K562 (cell line): ENCODE measurements around the gene WASHC2A. TPM values are rescaled to one million over a fixed set of nuclear protein-coding genes. Genes with fewer than 3 reads are reported as not detected.
"Not testable (repeated sequence)": the region's sequence is repeated elsewhere in the genome, so short reads cannot be mapped to it uniquely, and the experiment has no call there.

ENCODE experiments used
- ATAC-seq: fragments of 200-7000 bp; cut with Tn5 transposase; 3 replicates; pipeline ENCODE4 v1.9.1; 2020; ENCODE audit warnings: moderate library complexity
- BruUV-seq: library from RNA; stranded (reverse); fragments of 400-500 nt; replicated peaks from 2 replicates; lab custom pipeline; 2021; lab: Mats Ljungman, UMichigan
- CTCF ChIA-PET: fragments of 300-600 bp; formaldehyde crosslinking; extraction: SDS; loops from one replicate; lab custom pipeline; 2021; ENCODE audit warnings: low intra/inter-chr PET ratio; lab: Yijun Ruan, JAX
- POLR2A ChIA-PET: fragments of 300-600, 350-650 bp; sonication (Branson Sonifier 250); formaldehyde crosslinking; extraction: SDS; loops from one replicate; lab custom pipeline; 2021; ENCODE audit warnings: antibody characterized with exemption, inconsistent platforms; lab: Yijun Ruan, JAX
- DNase-seq, 4 experiments: peaks; one replicate each; pipeline versions ENCODE4 v3.0.0 to v3.0.0-alpha.2; 2011 to 2018; ENCODE audit warnings: low spot score in 3 of 4, mixed read lengths in 3 of 4; ENCODE audit errors: extremely low read depth in 1 of 4
- FAIRE-seq: peaks from 2 replicates; lab custom pipeline; 2011; peaks lifted over from hg19 to GRCh38; lab: Jason Lieb, UNC
- H2AFZ ChIP-seq: 2 replicates; pipeline ENCODE4 v1.6.0; 2011; ENCODE audit warnings: low read depth, low read length, control low read depth, inconsistent platforms
- H3K27ac ChIP-seq: fragments of 200-600 bp; 3 replicates; pipeline ENCODE4 v1.8.0; 2011; ENCODE audit warnings: low read depth, mild to moderate bottlenecking, control low read depth, inconsistent platforms, low read length, moderate library complexity, mixed read lengths; ENCODE audit errors: extremely low read depth
- H3K27me3 ChIP-seq, 2 experiments: fragments of 300-600 bp in 1 of 2; 2 replicates in 1 of 2; 3 replicates in 1 of 2; pipeline versions ENCODE4 v1.6.0 to v1.8.0; 2011; ENCODE audit warnings: inconsistent platforms in 2 of 2, low read length in 2 of 2, mild to moderate bottlenecking in 1 of 2, mixed read lengths in 1 of 2, moderate library complexity in 1 of 2; ENCODE audit not compliant: control insufficient read depth in 2 of 2, insufficient read depth in 2 of 2
- H3K36me3 ChIP-seq: fragments of 300-600 bp; 3 replicates; pipeline ENCODE4 v1.8.0; 2011; ENCODE audit warnings: mild to moderate bottlenecking, low read length, inconsistent platforms; ENCODE audit not compliant: control insufficient read depth, insufficient read depth
- H3K4me1 ChIP-seq, 2 experiments: fragments of 200-600 bp in 1 of 2; replicated peaks in 1 of 2; 2 replicates in 1 of 2; 3 replicates in 1 of 2; pipeline versions ENCODE4 v1.5.1 to v1.8.0; 2011; ENCODE audit warnings: inconsistent platforms in 2 of 2, low read length in 2 of 2, mild to moderate bottlenecking in 1 of 2, mixed read lengths in 1 of 2, moderate library complexity in 1 of 2; ENCODE audit not compliant: control insufficient read depth in 2 of 2, insufficient read depth in 2 of 2
- H3K4me2 ChIP-seq: 2 replicates; pipeline ENCODE4 v1.6.1; 2011; ENCODE audit warnings: low read length, control low read depth, inconsistent platforms, mixed read lengths; ENCODE audit not compliant: insufficient read depth
- H3K4me3 ChIP-seq: fragments of 200-600 bp; sonication (generic), shearing (Covaris generic); 2 replicates; pipeline ENCODE4 v1.5.1; 2016; ENCODE audit warnings: control low read depth, inconsistent platforms
- H3K79me2 ChIP-seq: fragments of 200-600 bp; 3 replicates; pipeline ENCODE4 v1.8.0; 2011; ENCODE audit warnings: low read length, inconsistent platforms; ENCODE audit not compliant: control insufficient read depth, insufficient read depth
- H3K9ac ChIP-seq, 2 experiments: 2 replicates each; pipeline versions ENCODE4 v1.6.0 to v1.6.1; 2011; ENCODE audit warnings: low read depth in 2 of 2, low read length in 2 of 2, control low read depth in 1 of 2, inconsistent platforms in 1 of 2, mild to moderate bottlenecking in 1 of 2, mixed read lengths in 1 of 2; ENCODE audit not compliant: insufficient read depth in 1 of 2
- H3K9me1 ChIP-seq: one replicate; pipeline ENCODE4 v1.6.0; 2011; ENCODE audit warnings: inconsistent platforms, mild to moderate bottlenecking, low read length, moderate library complexity; ENCODE audit not compliant: control insufficient read depth, insufficient read depth
- H3K9me3 ChIP-seq: replicated peaks from 2 replicates; pipeline ENCODE4 v1.5.1; 2011; ENCODE audit warnings: low read depth, low read length, inconsistent platforms; ENCODE audit not compliant: control insufficient read depth, insufficient read depth
- H4K20me1 ChIP-seq: replicated peaks from 2 replicates; pipeline ENCODE4 v1.6.1; 2011; ENCODE audit warnings: low read length, inconsistent platforms, mixed read lengths; ENCODE audit not compliant: control insufficient read depth, insufficient read depth
- WGBS: fragments of 100-300 bp; shearing (Covaris generic); methylation state at CpG from one replicate; pipeline ENCODE4 v1.1.6; 2016; ENCODE audit warnings: low coverage, mixed read lengths; ENCODE audit not compliant: insufficient coverage; ENCODE audit errors: missing lambda C conversion rate; 5-methylcytosine and 5-hydroxymethylcytosine counted together
- in situ Hi-C: fragments of 300-500 bp; cut with MboI; formaldehyde crosslinking; loops from 4 replicates; pipeline ENCODE4 v1.15.0; 2018; ENCODE audit warnings: inconsistent platforms, mixed read lengths
- intact Hi-C: fragments of 100-400 bp; cut with micrococcal nuclease; formaldehyde crosslinking; loops from 2 replicates; pipeline ENCODE4 v1.14.2; 2022
- polyA plus RNA-seq, 8 experiments: library from polyadenylated mRNA; depleted of rRNA in 4 of 8; stranded (reverse) in 5 of 8; unstranded in 3 of 8; fragments of >200 nt; fragmentation: Nextera tagmentation in 2 of 8; fragmentation: Illumina TruSeq in 1 of 8; extraction: Ambion mirVana in 2 of 8; extraction: Trizol in 1 of 8; gene quantifications; 2 replicates each; pipeline versions ENCODE4 v1.2.1 to v1.2.3, GENCODE V29; 2011 to 2014; ENCODE audit warnings: inconsistent platforms in 1 of 8, missing spikeins in 1 of 8
- total RNA-seq, 7 experiments: library from RNA; depleted of rRNA in 6 of 7; stranded (reverse); fragments of >200 nt in 6 of 7; fragmentation: Illumina TruSeq in 2 of 7; extraction: Trizol in 2 of 7; gene quantifications; 2 replicates each; pipeline versions ENCODE4 v1.2.1 to v1.2.3, GENCODE V29; 2011 to 2021; ENCODE audit warnings: low replicate concordance in 1 of 7
- TF ChIP-seq, protein P1 (sequence below), 3 experiments: IDR thresholded peaks in 2 of 3; conservative IDR thresholded peaks in 1 of 3; 2 replicates each; pipeline ENCODE4 v1.5.1; 2011 to 2012; ENCODE audit warnings: low read length in 3 of 3, mild to moderate bottlenecking in 3 of 3, control low read depth in 2 of 3, improper control_type of control experiment in 1 of 3, inconsistent platforms in 1 of 3, low read depth in 1 of 3, mixed read lengths in 1 of 3, moderate library complexity in 1 of 3; ENCODE audit not compliant: insufficient read depth in 2 of 3

WASHC2A gene
- total and polyA plus RNA-seq, 9 of the 15 experiments (the other 6 are each of a cell fraction or from before 2014, with no cell fraction given): 4.7 to 42.2 (median 28.7) TPM

GRCh38 chr10:50075544-50075943, 7.8 kb downstream of the WASHC2A start:
- intact Hi-C loops, H3K9me3 ChIP-seq, FAIRE-seq: not testable (repeated sequence)

DNA sequence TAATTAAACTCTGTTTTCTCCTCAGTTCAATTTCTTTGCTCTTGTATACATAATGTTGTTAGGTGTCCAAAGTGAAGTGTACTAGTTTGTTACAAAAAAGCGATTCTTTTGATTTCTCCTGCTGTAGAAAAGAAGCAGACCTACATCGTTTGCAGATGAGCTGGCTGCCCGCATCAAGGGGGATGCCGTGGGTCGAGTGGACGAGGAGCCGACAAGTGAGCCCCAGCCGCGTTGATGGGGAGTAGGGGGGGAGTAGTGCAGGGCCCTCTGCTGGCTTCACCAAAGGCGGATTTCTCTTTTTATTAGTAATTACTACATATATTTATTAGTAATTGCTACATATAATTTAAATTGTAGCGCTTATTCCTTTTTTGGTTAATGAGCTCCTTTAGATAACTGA, 23.6 kb downstream of the WASHC2A start:
- CTCF ChIA-PET, H3K4me3 ChIP-seq, H3K79me2 ChIP-seq, H3K27ac ChIP-seq, H3K9me1 ChIP-seq, H2AFZ ChIP-seq, H3K27me3 ChIP-seq, intact Hi-C loops, H3K9me3 ChIP-seq, BruUV-seq, H4K20me1 ChIP-seq, H3K4me2 ChIP-seq, DNase-seq, in situ Hi-C loops, POLR2A ChIA-PET, H3K4me1 ChIP-seq, H3K36me3 ChIP-seq, FAIRE-seq, ATAC-seq, H3K9ac ChIP-seq: not testable (repeated sequence)
- 44% methylated on average over 1 of the region's 11 CpGs for WGBS

More at GRCh38 chr10:50075544-50075943, 7.8 kb downstream of the WASHC2A start:
- H3K4me3 ChIP-seq, H3K79me2 ChIP-seq, H3K4me1 ChIP-seq, H3K4me2 ChIP-seq, H4K20me1 ChIP-seq, H3K36me3 ChIP-seq, CTCF ChIA-PET, H3K27me3 ChIP-seq, POLR2A ChIA-PET, H3K27ac ChIP-seq, ATAC-seq, BruUV-seq, H3K9me1 ChIP-seq, H2AFZ ChIP-seq, H3K9ac ChIP-seq, in situ Hi-C loops, DNase-seq: not testable (repeated sequence)
- TF ChIP-seq, protein P1, sequence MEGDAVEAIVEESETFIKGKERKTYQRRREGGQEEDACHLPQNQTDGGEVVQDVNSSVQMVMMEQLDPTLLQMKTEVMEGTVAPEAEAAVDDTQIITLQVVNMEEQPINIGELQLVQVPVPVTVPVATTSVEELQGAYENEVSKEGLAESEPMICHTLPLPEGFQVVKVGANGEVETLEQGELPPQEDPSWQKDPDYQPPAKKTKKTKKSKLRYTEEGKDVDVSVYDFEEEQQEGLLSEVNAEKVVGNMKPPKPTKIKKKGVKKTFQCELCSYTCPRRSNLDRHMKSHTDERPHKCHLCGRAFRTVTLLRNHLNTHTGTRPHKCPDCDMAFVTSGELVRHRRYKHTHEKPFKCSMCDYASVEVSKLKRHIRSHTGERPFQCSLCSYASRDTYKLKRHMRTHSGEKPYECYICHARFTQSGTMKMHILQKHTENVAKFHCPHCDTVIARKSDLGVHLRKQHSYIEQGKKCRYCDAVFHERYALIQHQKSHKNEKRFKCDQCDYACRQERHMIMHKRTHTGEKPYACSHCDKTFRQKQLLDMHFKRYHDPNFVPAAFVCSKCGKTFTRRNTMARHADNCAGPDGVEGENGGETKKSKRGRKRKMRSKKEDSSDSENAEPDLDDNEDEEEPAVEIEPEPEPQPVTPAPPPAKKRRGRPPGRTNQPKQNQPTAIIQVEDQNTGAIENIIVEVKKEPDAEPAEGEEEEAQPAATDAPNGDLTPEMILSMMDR (IDR thresholded peaks at IDR 0.05 in 2 of 3, conservative IDR thresholded peaks at IDR 0.05 in 1 of 3; ENCODE audit: insufficient read depth in 2 of 3, low read depth in 1 of 3, low read length in 3 of 3): peak in 1 of 3 experiments; percentile 14; a peak in 1 of 6 replicates
- no CpG with 5 or more reads among the region's 2 CpGs for WGBS

- H3K9ac ChIP-seq, H3K4me1 ChIP-seq, H3K4me3 ChIP-seq, ATAC-seq, H3K27ac ChIP-seq, H3K4me2 ChIP-seq, BruUV-seq, H2AFZ ChIP-seq, H3K9me3 ChIP-seq, H3K9me1 ChIP-seq, FAIRE-seq, POLR2A ChIA-PET, CTCF ChIA-PET, H3K36me3 ChIP-seq, H3K27me3 ChIP-seq, in situ Hi-C loops, intact Hi-C loops, DNase-seq, H3K79me2 ChIP-seq, H4K20me1 ChIP-seq: not testable (repeated sequence)
- no CpG with 5 or more reads among the region's 8 CpGs for WGBS
Observed at GRCh38 chr10:50092928-50093327, 25.2 kb downstream of the WASHC2A start.
